ENCODE data around the gene MAPRE3. TPM values are rescaled to one million over a fixed set of nuclear protein-coding genes. Genes with fewer than 3 reads are reported as not detected.

Gene MAPRE3
- total and polyA plus RNA-seq, 2 donors (not counting 3 experiments of a cell fraction or from before 2014, with no cell fraction given), result 4.4 to 6.1 TPM

GRCh38 chr2:26974352-26974751 lies 3.9 kb downstream of the MAPRE3 start:
- H3K27me3 ChIP-seq (ENCODE audit: control insufficient read depth in 2 of 2, insufficient read depth in 2 of 2, low read length in 2 of 2), result peaks cover 9% of the 10 kb centered on the region in 2 experiments
- no peaks in the 10 kb centered on the region for H3K79me2 ChIP-seq (ENCODE audit: control insufficient read depth, insufficient read depth, low read length)
- no peak overlapping the region for H3K4me3 ChIP-seq (replicated peaks in 1 of 3; ENCODE audit: insufficient read depth in 1 of 3, low read depth in 1 of 3, low read length in 3 of 3)
- no peak for FAIRE-seq
- intact Hi-C loops (cut with micrococcal nuclease) (no loop called here), dilution Hi-C loops (cut with MboI; ENCODE audit: extremely low pct_ligation_motif_present, low sequenced_read_pairs) (no loop called here)
- H3K9me3 ChIP-seq (replicated peaks; ENCODE audit: control insufficient read depth, insufficient read depth, low read length), result no peaks in the 10 kb centered on the region
- H3K9ac ChIP-seq (replicated peaks; ENCODE audit: extremely low read depth, insufficient read depth, low read length), result no peak overlapping the region
- H3K4me1 ChIP-seq (ENCODE audit: control insufficient read depth, extremely low read depth, insufficient read depth, low read length), result peaks cover 2% of the 10 kb centered on the region
- H3K36me3 ChIP-seq (ENCODE audit: control insufficient read depth in 2 of 2, extremely low read depth in 1 of 2, insufficient read depth in 2 of 2, low read length in 2 of 2), result no peaks in the 10 kb centered on the region
- no peak overlapping the region for H2AFZ ChIP-seq (ENCODE audit: low read depth, low read length)
- no peak overlapping the region for H3K4me2 ChIP-seq (ENCODE audit: insufficient read depth, low read length)
- ChIA-PET POLR2A (no interaction called here), CTCF (interaction anchor here (1.5 kb wide), 1 partner anchor 24 kb away, joined by 3 read pairs; no protein-coding TSS in a partner anchor)
- DNase-seq (ENCODE audit: low read depth, low spot score), result no peak
- H3K9me1 ChIP-seq (replicated peaks; ENCODE audit: control insufficient read depth, extremely low read depth, insufficient read depth, low read length), result no peaks in the 10 kb centered on the region
- BruUV-seq (replicated peaks), result no TSS peak
- H3K27ac ChIP-seq (ENCODE audit: insufficient read depth, low read depth, low read length), result no peak overlapping the region
- TF ChIP-seq JUN (IDR thresholded peaks at IDR 0.05; ENCODE audit: borderline replicate concordance, insufficient read depth, insufficient read length, low read depth) (no peak), MYC (IDR thresholded peaks at IDR 0.05; ENCODE audit: low read depth, low read length) (no peak), MAX (IDR thresholded peaks at IDR 0.05; ENCODE audit: insufficient read depth, insufficient read length) (no peak), POLR2AphosphoS5 (IDR thresholded peaks at IDR 0.05; ENCODE audit: insufficient read depth, low read depth, low read length) (no peak), FOS (IDR thresholded peaks at IDR 0.05; ENCODE audit: borderline replicate concordance, insufficient read depth, low read length) (no peak), EZH2 (IDR thresholded peaks at IDR 0.05; ENCODE audit: borderline replicate concordance, low read depth, low read length, severe bottlenecking) (no peak), CTCF (IDR thresholded peaks at IDR 0.05; ENCODE audit: extremely low read depth in 1 of 2, insufficient read depth in 1 of 2, low read depth in 1 of 2, low read length in 2 of 2) (no peak), POLR2A (IDR thresholded peaks at IDR 0.05; ENCODE audit: low read depth, low read length) (no peak), GATA2 (IDR thresholded peaks at IDR 0.05; ENCODE audit: insufficient read depth, insufficient read length, low read depth, low read length) (no peak)
- H4K20me1 ChIP-seq (replicated peaks; ENCODE audit: control insufficient read depth, extremely low read depth, insufficient read depth, low read length), result no peaks in the 10 kb centered on the region

Data from endothelial cell of umbilical vein (primary cell).